ENCODE measurements around the gene ACTL7A.

DNA sequence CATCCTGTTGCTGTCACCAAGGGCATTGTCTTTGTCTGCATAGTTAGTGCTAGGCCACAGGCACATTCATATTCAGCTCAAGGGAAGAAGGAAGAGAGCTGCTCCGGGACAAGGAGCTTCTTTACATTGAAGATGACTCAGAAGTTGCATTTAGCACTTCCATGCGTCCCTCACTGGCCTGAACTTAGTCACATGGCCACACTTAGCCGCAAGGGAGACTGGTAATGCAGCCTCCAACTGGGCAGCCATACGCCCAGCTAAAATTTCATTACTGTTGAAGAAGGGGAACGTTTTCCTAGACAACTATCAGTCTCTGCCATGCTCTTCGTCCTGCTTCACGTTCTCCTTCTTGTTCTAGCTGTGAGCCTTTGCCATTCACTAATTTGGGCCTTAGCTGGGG, 26.2 kb upstream of the ACTL7A start:
- TF ChIP-seq, protein P1, sequence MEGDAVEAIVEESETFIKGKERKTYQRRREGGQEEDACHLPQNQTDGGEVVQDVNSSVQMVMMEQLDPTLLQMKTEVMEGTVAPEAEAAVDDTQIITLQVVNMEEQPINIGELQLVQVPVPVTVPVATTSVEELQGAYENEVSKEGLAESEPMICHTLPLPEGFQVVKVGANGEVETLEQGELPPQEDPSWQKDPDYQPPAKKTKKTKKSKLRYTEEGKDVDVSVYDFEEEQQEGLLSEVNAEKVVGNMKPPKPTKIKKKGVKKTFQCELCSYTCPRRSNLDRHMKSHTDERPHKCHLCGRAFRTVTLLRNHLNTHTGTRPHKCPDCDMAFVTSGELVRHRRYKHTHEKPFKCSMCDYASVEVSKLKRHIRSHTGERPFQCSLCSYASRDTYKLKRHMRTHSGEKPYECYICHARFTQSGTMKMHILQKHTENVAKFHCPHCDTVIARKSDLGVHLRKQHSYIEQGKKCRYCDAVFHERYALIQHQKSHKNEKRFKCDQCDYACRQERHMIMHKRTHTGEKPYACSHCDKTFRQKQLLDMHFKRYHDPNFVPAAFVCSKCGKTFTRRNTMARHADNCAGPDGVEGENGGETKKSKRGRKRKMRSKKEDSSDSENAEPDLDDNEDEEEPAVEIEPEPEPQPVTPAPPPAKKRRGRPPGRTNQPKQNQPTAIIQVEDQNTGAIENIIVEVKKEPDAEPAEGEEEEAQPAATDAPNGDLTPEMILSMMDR (IDR thresholded peaks at IDR 0.05) = no peak
- no peak for TF ChIP-seq POLR2A (IDR thresholded peaks at IDR 0.05)
